ENCODE data around the gene MYBPC1.

Gene MYBPC1

GRCh38 chr12:101694986-101695385 is 100.2 kb downstream of the MYBPC1 start:
- no peak for DNase-seq (ENCODE audit: low read depth)

- no peak for DNase-seq (ENCODE audit: low read depth)
These were observed 100.9 kb downstream of the MYBPC1 start for GRCh38 chr12:101695706-101696105.

- DNase-seq (ENCODE audit: low read depth) = no peak
These were observed 101.8 kb downstream of the MYBPC1 start for GRCh38 chr12:101696251-101697196.

GRCh38 chr12:101697197-101697929 is 102.6 kb downstream of the MYBPC1 start, which contains the start of gene CHPT1:
Gene CHPT1, plus strand, starts transcription at chr12:101697640. Its CDS starts 222 bp downstream, at chr12:101697862.
- DNase-seq (ENCODE audit: low read depth) = peak; percentile 52

- no peak for DNase-seq (ENCODE audit: low read depth)
These were observed 103.4 kb downstream of the MYBPC1 start for GRCh38 chr12:101697930-101698799.

- no peak for DNase-seq (ENCODE audit: low read depth)
These were observed 104.1 kb downstream of the MYBPC1 start for GRCh38 chr12:101698800-101699347.

- no peak for DNase-seq (ENCODE audit: low read depth)
These were observed 105.6 kb downstream of the MYBPC1 start for GRCh38 chr12:101700299-101700820.

- no peak for DNase-seq (ENCODE audit: low read depth)
These were observed 108.7 kb downstream of the MYBPC1 start for GRCh38 chr12:101703487-101703886.

- no peak for DNase-seq (ENCODE audit: low read depth)
These were observed 111.6 kb downstream of the MYBPC1 start for GRCh38 chr12:101706403-101706802.

GRCh38 chr12:101707131-101707782 is 112.5 kb downstream of the MYBPC1 start:
- DNase-seq (ENCODE audit: low read depth) = no peak

- no peak for DNase-seq (ENCODE audit: low read depth)
These were observed 115.5 kb downstream of the MYBPC1 start for GRCh38 chr12:101710288-101710687.

- DNase-seq (ENCODE audit: low read depth) = no peak
These were observed 118.4 kb downstream of the MYBPC1 start for GRCh38 chr12:101713059-101713682.

GRCh38 chr12:101713930-101714329 is 119.2 kb downstream of the MYBPC1 start:
- DNase-seq (ENCODE audit: low read depth) = no peak

GRCh38 chr12:101714877-101715444 is 120.2 kb downstream of the MYBPC1 start:
- DNase-seq (ENCODE audit: low read depth) = no peak

- no peak for DNase-seq (ENCODE audit: low read depth)
These were observed 124.8 kb downstream of the MYBPC1 start for GRCh38 chr12:101719566-101719965.

- no peak for DNase-seq (ENCODE audit: low read depth)
These were observed 125.3 kb downstream of the MYBPC1 start for GRCh38 chr12:101720118-101720517.

GRCh38 chr12:101722392-101722791 is 127.6 kb downstream of the MYBPC1 start:
- DNase-seq (ENCODE audit: low read depth) = no peak

GRCh38 chr12:101727098-101727497 is 132.3 kb downstream of the MYBPC1 start:
- DNase-seq (ENCODE audit: low read depth) = no peak

GRCh38 chr12:101729842-101730241 is 135.1 kb downstream of the MYBPC1 start:
- no peak for DNase-seq (ENCODE audit: low read depth)

- no peak for DNase-seq (ENCODE audit: low read depth)
These were observed 137.5 kb downstream of the MYBPC1 start for GRCh38 chr12:101732318-101732717.
